ENCODE measurements around the gene ZNF485.

The ZNF485 gene

DNA sequence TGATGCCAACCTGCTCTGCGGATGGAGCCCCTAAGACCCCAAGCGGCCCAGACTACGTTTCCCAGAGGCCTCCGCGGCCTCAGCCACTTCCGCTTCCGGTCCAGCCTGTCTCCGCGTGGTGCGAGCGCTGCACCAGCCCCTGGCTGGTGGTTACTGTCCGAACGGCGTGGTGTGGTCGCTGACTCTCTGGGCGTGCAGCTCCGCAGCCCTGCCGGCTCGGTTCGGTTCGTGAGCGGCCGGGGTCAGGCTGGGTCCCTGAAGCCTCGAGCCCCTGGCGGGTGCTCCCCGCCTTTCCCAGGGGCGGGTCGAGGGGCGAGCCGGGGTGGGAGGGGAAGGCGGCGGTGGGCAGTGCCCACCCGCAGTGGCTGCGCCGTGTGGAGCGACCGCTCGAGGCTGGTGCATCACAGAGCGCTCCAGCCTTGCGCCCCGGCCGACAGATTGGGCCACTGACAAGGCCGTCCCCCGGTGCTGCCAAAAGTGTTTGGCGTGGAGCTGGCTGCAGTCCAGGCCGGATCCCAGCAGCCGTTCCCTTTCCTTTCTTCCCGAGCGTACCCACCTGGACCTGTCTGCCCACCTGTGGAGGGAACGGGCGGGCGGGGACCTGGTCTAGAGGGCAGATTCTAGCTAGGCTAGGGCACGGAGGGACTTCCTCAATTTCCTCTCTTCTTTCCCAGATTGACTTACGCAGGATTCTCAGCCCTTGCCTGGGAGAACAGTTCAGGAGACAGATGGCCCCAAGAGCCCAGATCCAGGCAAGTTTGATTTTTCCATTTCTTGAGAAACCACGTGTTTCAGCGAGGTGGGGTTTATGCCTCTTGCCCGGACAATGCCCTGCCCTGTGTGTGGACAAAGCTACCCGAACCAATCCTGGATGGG lies at the start of gene ZNF485:
ZNF485 (plus strand) TSS at position 116 of the 876 bp plus-strand sequence; CDS start at position 729, 613 bp downstream.
- H3K4me1 ChIP-seq: peaks cover 0 to 10% (median 4%) of the 10 kb centered on the region in 4 donors
- peaks cover 0 to 22% (median 20%) of the 10 kb centered on the region in 3 donors for H3K36me3 ChIP-seq
- peaks cover 0 to 4% (median 0%) of the 10 kb centered on the region in 3 donors for H3K9me3 ChIP-seq
- peak within 1 kb of the TSS; percentile 55 to 86 for H3K27ac ChIP-seq
- no peaks in the 10 kb centered on the region for H3K27me3 ChIP-seq
- intact Hi-C loops (cut with DNase I; ENCODE audit: low total_unique reads): no loop called here
- peak; percentile 62 to 74 for DNase-seq
- TF ChIP-seq, protein P1, sequence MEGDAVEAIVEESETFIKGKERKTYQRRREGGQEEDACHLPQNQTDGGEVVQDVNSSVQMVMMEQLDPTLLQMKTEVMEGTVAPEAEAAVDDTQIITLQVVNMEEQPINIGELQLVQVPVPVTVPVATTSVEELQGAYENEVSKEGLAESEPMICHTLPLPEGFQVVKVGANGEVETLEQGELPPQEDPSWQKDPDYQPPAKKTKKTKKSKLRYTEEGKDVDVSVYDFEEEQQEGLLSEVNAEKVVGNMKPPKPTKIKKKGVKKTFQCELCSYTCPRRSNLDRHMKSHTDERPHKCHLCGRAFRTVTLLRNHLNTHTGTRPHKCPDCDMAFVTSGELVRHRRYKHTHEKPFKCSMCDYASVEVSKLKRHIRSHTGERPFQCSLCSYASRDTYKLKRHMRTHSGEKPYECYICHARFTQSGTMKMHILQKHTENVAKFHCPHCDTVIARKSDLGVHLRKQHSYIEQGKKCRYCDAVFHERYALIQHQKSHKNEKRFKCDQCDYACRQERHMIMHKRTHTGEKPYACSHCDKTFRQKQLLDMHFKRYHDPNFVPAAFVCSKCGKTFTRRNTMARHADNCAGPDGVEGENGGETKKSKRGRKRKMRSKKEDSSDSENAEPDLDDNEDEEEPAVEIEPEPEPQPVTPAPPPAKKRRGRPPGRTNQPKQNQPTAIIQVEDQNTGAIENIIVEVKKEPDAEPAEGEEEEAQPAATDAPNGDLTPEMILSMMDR (IDR thresholded peaks at IDR 0.05): no peak
- H3K4me3 ChIP-seq: peak within 1 kb of the TSS; percentile 61 to 99

DNA sequence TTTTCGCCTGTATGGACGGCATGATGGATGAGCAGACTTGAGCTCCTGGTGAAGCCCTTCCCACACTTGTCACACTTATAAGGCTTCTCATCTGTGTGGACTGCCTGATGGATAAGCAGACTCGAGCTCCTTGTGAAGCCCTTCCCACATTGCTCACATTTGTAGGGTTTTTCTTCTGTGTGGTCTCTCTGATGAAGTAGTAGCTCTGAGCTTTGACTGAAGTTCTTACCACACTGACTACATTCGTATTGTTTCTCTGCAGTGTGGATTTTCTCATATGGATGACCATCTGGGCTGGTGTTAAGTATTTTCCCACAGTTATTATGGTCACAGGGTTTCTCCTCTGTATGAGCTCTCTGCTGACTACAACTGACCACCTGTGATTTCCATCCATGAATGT lies 49.0 kb upstream of the ZNF485 start:
- Histone ChIP-seq H3K27me3 (no peaks in the 10 kb centered on the region), H3K4me1 (no peaks in the 10 kb centered on the region), H3K27ac (no peak overlapping the region), H3K36me3 (peaks cover 62 to 87% (median 77%) of the 10 kb centered on the region in 3 donors), H3K4me3 (no peak overlapping the region), H3K9me3 (peaks cover 0 to 77% (median 38%) of the 10 kb centered on the region in 3 donors)
- DNase-seq: no peak
- intact Hi-C loops (cut with DNase I; ENCODE audit: low total_unique reads): no loop called here
- TF ChIP-seq, protein P1 (IDR thresholded peaks at IDR 0.05): no peak

DNA sequence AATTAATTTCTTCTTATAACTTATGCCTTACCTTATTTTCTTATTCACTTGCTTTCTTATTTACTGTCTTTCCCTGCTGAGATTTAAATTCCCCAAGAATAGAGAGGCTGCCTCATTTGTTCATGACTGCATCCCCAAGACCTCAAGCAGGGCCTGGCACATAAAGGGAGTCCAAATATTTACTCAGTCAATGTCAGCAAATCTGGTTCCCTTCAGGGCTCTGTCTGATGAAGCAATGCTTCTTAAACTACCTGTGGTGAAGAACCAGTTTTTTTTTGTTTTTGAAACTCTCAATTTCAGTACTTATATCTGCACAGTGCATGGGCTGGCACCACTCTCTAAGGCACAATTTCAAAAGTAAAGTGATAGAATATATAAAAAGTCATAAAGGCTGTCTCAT lies 36.6 kb upstream of the ZNF485 start:
- intact Hi-C loops (cut with DNase I; ENCODE audit: low total_unique reads): no loop called here
- TF ChIP-seq, protein P1 (IDR thresholded peaks at IDR 0.05): no peak
- no peak for DNase-seq

DNA sequence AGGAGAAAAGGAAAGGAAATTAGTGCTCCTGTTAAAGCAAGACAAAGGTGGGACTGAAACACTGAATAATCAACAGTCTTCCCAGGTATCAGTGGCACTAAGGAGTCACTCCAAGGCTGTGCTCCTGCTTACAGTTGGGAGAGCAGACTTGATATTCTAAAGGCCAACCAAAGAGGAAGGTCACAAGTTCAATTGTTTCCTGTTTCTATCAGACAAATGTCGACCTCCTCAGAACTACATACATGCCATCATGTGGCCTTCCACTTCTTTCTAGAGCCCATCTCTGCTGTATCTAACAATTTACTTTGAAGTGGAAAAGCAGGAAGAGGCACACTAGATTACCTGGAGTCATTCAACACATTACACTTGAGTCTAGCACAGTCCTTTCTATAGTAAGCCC lies 35.3 kb upstream of the ZNF485 start:
- intact Hi-C loops (cut with DNase I; ENCODE audit: low total_unique reads): no loop called here
- Histone ChIP-seq H3K27me3 (no peaks in the 10 kb centered on the region), H3K27ac (no peak overlapping the region), H3K9me3 (no peaks in the 10 kb centered on the region), H3K4me3 (no peak overlapping the region), H3K36me3 (peaks cover 16 to 32% (median 18%) of the 10 kb centered on the region in 3 donors), H3K4me1 (peaks cover 0 to 10% (median 5%) of the 10 kb centered on the region in 4 donors)
- TF ChIP-seq, protein P1 (IDR thresholded peaks at IDR 0.05): no peak
- no peak for DNase-seq

More for the DNA sequence above, 36.6 kb upstream of the ZNF485 start:
- Histone ChIP-seq H3K9me3 (no peaks in the 10 kb centered on the region), H3K4me1 (peaks cover 0 to 8% (median 3%) of the 10 kb centered on the region in 4 donors), H3K36me3 (peaks cover 23 to 41% (median 24%) of the 10 kb centered on the region in 3 donors), H3K27me3 (no peaks in the 10 kb centered on the region), H3K27ac (no peak overlapping the region), H3K4me3 (no peak overlapping the region)

DNA sequence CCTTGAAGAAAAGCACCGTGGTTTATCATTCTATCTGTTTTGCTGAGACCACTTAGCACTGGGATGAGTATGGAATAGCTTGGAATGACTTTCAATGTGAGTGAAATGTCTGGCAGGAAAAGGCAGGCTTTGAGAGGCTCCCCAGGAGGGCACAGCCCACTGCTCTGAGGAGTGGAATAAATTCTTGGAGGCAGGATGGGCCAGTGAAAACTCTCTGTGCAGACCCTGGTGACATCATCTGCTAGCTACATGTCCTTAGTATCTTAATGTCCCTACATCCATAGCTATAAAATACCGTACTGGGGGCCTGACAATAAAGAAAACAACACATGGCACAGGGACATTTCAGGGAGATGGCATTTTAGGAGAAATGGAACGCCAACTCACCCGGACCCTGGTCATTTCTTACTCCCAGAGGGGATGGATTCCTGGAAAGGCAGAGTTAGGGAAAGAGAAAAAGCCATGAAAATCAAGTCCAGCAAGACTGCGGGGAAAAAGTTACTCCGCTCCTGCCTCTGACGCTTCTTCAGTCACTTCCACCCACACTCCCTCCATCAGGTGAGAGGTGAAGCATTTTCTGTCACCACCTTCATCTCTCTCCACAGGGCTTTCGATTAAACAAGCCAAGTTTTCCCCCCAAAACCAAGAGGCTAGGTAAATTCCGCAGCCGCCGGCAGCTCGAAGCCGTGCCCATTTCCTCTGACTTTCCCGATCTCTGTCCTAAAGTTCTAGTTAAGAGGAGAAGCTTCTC lies 32.8 kb upstream of the ZNF485 start:
- no peaks in the 10 kb centered on the region for H3K27me3 ChIP-seq
- peak overlapping the region; percentile 61 to 80 for H3K4me3 ChIP-seq
- H3K9me3 ChIP-seq: no peaks in the 10 kb centered on the region
- H3K27ac ChIP-seq: peak overlapping the region; percentile 71 to 84
- intact Hi-C loops (cut with DNase I; ENCODE audit: low total_unique reads): no loop called here
- peaks cover 0 to 10% (median 5%) of the 10 kb centered on the region in 4 donors for H3K4me1 ChIP-seq
- no peak for DNase-seq
- TF ChIP-seq, protein P1 (IDR thresholded peaks at IDR 0.05): no peak
- H3K36me3 ChIP-seq: peaks cover 6 to 9% (median 6%) of the 10 kb centered on the region in 3 donors
